ENCODE results near the gene MICA. TPM values are rescaled to one million over a fixed set of nuclear protein-coding genes. Genes with fewer than 3 reads are reported as not detected.
"Not testable (repeated sequence)": the region's sequence is repeated elsewhere in the genome, so short reads cannot be mapped to it uniquely, and the experiment has no call there.

MICA gene
- total and polyA plus RNA-seq, 9 of the 15 experiments (the other 6 are each of a cell fraction or from before 2014, with no cell fraction given), result 11.8 to 24.6 (median 16.7) TPM

- Histone ChIP-seq H3K9me3 (replicated peaks; ENCODE audit: control insufficient read depth, insufficient read depth, low read depth, low read length) (no peaks in the 10 kb centered on the region), H3K9me1 (ENCODE audit: control insufficient read depth, insufficient read depth, low read length) (no peaks in the 10 kb centered on the region), H3K4me1 (replicated peaks in 1 of 2; ENCODE audit: control insufficient read depth in 2 of 2, insufficient read depth in 2 of 2, low read length in 2 of 2) (no peaks in the 10 kb centered on the region), H3K4me2 (ENCODE audit: insufficient read depth, low read length) (no peak overlapping the region), H3K27me3 (ENCODE audit: control insufficient read depth in 2 of 2, insufficient read depth in 2 of 2, low read length in 2 of 2) (peaks cover 33 to 42% of the 10 kb centered on the region in 2 experiments; a peak in 4 of 5 replicates), H3K79me2 (ENCODE audit: control insufficient read depth, insufficient read depth, low read length) (no peaks in the 10 kb centered on the region), H3K4me3 (no peak overlapping the region), H3K9ac (ENCODE audit: insufficient read depth in 1 of 2, low read depth in 2 of 2, low read length in 2 of 2) (no peak overlapping the region), H3K36me3 (ENCODE audit: control insufficient read depth, insufficient read depth, low read length) (no peaks in the 10 kb centered on the region), H3K27ac (ENCODE audit: extremely low read depth, low read depth, low read length) (no peak overlapping the region), H2AFZ (ENCODE audit: low read depth, low read length) (no peak overlapping the region), H4K20me1 (replicated peaks; ENCODE audit: control insufficient read depth, insufficient read depth, low read length) (no peaks in the 10 kb centered on the region)
- WGBS (ENCODE audit: insufficient coverage, low coverage, missing lambda C conversion rate), result 0% methylated on average over 1 of the region's 1 CpG
- no TSS peak for BruUV-seq (replicated peaks)
- in situ Hi-C loops (cut with MboI), result no loop called here
- CTCF ChIA-PET (ENCODE audit: low intra/inter-chr PET ratio), result no interaction called here
- no peak for TF ChIP-seq NR2C2 (CRISPR knock-in tag; IDR thresholded peaks at IDR 0.05)
- TF ChIP-seq NR2C2 (tag; IDR thresholded peaks at IDR 0.05), result peak; percentile 52
- no peak for TF ChIP-seq NR2C1 (IDR thresholded peaks at IDR 0.05)
- 0 out of 2 replicates have a peak, but pooled peaks have one; percentile 26 for TF ChIP-seq NR2C1 (tag; IDR thresholded peaks at IDR 0.05)
- TF ChIP-seq RFX1 (IDR thresholded peaks at IDR 0.05), result peak; percentile 95
- TF ChIP-seq ESRRA (IDR thresholded peaks at IDR 0.05; ENCODE audit: borderline replicate concordance, low read depth), result 0 out of 2 replicates have a peak, but pooled peaks have one; percentile 25
- TF ChIP-seq ZNF3 (CRISPR knock-in tag; IDR thresholded peaks at IDR 0.05), result no peak
- ATAC-seq (peak; percentile 51), FAIRE-seq (no peak), DNase-seq (ENCODE audit: extremely low read depth in 1 of 4, low spot score in 3 of 4) (peak in 2 of 4 experiments; percentile 39 to 54)
- POLR2A ChIA-PET, result interaction anchor here (1.0 to 1.2 kb wide), 2 partner anchors 9 to 155 kb away, joined by 3 read pairs; partner anchors contain the start of gene DDX39B
- intact Hi-C loops (cut with micrococcal nuclease), result no loop called here
These were observed 16.4 kb upstream of the MICA start for GRCh38 chr6:31386977-31387376.

- H2AFZ ChIP-seq (ENCODE audit: low read depth, low read length); H3K9ac ChIP-seq (ENCODE audit: insufficient read depth in 1 of 2, low read depth in 2 of 2, low read length in 2 of 2); DNase-seq (ENCODE audit: extremely low read depth in 1 of 4, low spot score in 3 of 4); H3K4me1 ChIP-seq (replicated peaks in 1 of 2; ENCODE audit: control insufficient read depth in 2 of 2, insufficient read depth in 2 of 2, low read length in 2 of 2); H3K79me2 ChIP-seq (ENCODE audit: control insufficient read depth, insufficient read depth, low read length); H3K9me3 ChIP-seq (replicated peaks; ENCODE audit: control insufficient read depth, insufficient read depth, low read depth, low read length); H3K4me3 ChIP-seq; H3K36me3 ChIP-seq (ENCODE audit: control insufficient read depth, insufficient read depth, low read length); H3K4me2 ChIP-seq (ENCODE audit: insufficient read depth, low read length); in situ Hi-C loops (cut with MboI); POLR2A ChIA-PET; H4K20me1 ChIP-seq (replicated peaks; ENCODE audit: control insufficient read depth, insufficient read depth, low read length); H3K9me1 ChIP-seq (ENCODE audit: control insufficient read depth, insufficient read depth, low read length); CTCF ChIA-PET (ENCODE audit: low intra/inter-chr PET ratio); BruUV-seq (replicated peaks); H3K27ac ChIP-seq (ENCODE audit: extremely low read depth, low read depth, low read length); intact Hi-C loops (cut with micrococcal nuclease): not testable (repeated sequence)
- peaks cover 17 to 27% of the 10 kb centered on the region in 2 experiments; a peak in 4 of 5 replicates for H3K27me3 ChIP-seq (ENCODE audit: control insufficient read depth in 2 of 2, insufficient read depth in 2 of 2, low read length in 2 of 2)
- WGBS (ENCODE audit: insufficient coverage, low coverage, missing lambda C conversion rate), result 37% methylated on average over 3 of the region's 13 CpGs
- FAIRE-seq (peak; percentile 96), ATAC-seq (peak; percentile 93)
These were observed 14.2 kb upstream of the MICA start for GRCh38 chr6:31388916-31389801.

- H3K27me3 ChIP-seq (ENCODE audit: control insufficient read depth in 2 of 2, insufficient read depth in 2 of 2, low read length in 2 of 2), result peaks cover 12 to 21% of the 10 kb centered on the region in 2 experiments; a peak in 3 of 5 replicates
- BruUV-seq (replicated peaks); H3K79me2 ChIP-seq (ENCODE audit: control insufficient read depth, insufficient read depth, low read length); intact Hi-C loops (cut with micrococcal nuclease); H4K20me1 ChIP-seq (replicated peaks; ENCODE audit: control insufficient read depth, insufficient read depth, low read length); H3K27ac ChIP-seq (ENCODE audit: extremely low read depth, low read depth, low read length); H2AFZ ChIP-seq (ENCODE audit: low read depth, low read length); in situ Hi-C loops (cut with MboI); H3K9me1 ChIP-seq (ENCODE audit: control insufficient read depth, insufficient read depth, low read length); H3K36me3 ChIP-seq (ENCODE audit: control insufficient read depth, insufficient read depth, low read length); H3K4me1 ChIP-seq (replicated peaks in 1 of 2; ENCODE audit: control insufficient read depth in 2 of 2, insufficient read depth in 2 of 2, low read length in 2 of 2); H3K9me3 ChIP-seq (replicated peaks; ENCODE audit: control insufficient read depth, insufficient read depth, low read depth, low read length); FAIRE-seq; CTCF ChIA-PET (ENCODE audit: low intra/inter-chr PET ratio); H3K4me3 ChIP-seq; H3K9ac ChIP-seq (ENCODE audit: insufficient read depth in 1 of 2, low read depth in 2 of 2, low read length in 2 of 2); ATAC-seq; H3K4me2 ChIP-seq (ENCODE audit: insufficient read depth, low read length); DNase-seq (ENCODE audit: extremely low read depth in 1 of 4, low spot score in 3 of 4): not testable (repeated sequence)
- POLR2A ChIA-PET, result interaction anchor here (1.1 kb wide), 1 partner anchor 97 kb away, joined by 3 read pairs; no protein-coding TSS in a partner anchor
These were observed 13.6 kb upstream of the MICA start for GRCh38 chr6:31389802-31390132.
